ENCODE results near the gene MRPS2.

Gene MRPS2

GRCh38 chr9:135480940-135481310, 19.6 kb upstream of the MRPS2 start:
- FAIRE-seq: no peak

DNA sequence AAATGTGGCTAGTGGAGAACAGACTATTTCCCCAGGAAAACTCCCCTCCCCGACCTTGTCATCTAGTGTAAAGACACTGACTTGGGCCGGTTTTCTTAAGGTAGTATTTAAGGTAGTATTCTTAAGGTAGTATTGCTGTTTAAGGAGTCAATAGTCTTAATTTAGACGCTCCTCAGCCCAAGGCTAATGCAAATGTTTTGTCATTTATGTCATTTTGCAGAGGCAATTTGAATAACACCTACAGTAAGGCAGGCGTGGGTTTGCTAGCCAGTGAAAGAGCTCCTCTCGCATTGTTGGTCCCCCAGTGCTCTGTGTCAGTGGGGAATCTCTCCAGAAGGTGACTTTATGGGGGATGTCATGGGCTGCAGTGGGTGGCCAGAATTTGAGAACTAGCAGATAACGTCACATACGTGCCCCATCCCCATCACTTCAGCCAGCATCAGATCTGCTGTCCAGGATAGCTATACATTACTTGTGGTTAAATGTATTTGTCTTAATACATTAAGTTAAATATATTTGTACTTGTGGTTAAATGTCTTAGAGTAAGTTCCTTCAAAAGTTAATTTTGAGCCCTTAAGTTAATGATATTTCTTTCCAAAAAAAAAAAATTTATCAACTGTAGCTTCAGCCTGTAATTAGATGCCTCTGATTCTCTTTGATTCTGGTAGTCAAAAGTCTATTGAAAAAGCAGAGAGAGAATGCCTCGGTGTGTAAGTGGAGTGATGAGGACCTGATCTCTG, 18.3 kb upstream of the MRPS2 start:
- no peak for FAIRE-seq

- no peak for FAIRE-seq
Measured at GRCh38 chr9:135484460-135485277, 15.8 kb upstream of the MRPS2 start.

- no peak for FAIRE-seq
Measured at GRCh38 chr9:135485385-135485784, 15.1 kb upstream of the MRPS2 start.

- no peak for FAIRE-seq
Measured at GRCh38 chr9:135485832-135486231, 14.7 kb upstream of the MRPS2 start.

DNA sequence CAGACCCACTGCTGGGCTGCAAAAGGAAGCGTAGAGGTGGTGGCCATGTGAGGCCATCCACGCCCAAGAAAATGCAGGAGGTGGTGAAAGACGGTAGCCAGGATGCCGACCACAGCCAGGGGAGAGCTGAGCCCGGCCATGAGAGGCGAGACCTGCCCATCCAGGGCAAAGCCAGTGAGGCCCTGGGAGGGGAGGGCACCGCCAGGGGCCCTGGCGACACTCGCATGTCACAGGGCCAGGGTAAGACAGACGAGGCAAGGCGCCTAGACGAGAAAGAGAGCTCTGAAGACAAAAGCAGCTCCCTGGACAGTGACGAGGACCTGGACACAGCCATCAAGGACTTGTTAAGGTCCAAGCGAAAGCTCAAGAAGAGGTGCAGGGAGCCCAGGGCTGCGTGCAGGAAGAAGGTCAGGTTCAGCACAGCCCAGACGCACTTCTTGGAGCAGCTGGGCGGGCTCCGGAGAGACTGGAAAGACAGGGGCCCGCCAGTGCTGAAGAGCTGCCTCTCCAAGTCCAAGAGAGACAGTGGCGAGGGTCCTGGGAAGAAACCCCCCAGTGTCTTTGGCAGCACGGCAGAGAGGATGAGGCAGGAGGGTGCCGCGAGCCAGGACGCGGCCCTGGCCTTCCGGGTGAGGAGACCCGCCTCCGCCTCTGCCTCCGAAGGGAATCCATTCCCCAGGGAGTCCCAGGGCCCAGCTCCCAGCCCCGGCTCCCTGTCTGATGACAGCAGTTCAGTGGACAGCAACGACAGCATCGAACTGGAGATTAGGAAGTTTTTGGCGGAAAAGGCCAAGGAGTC, 14.0 kb upstream of the MRPS2 start:
- no peak for FAIRE-seq

- no peak for FAIRE-seq
Measured at GRCh38 chr9:135487281-135488012, 13.0 kb upstream of the MRPS2 start.

- FAIRE-seq: no peak
Measured at GRCh38 chr9:135488013-135488330, 12.5 kb upstream of the MRPS2 start.

DNA sequence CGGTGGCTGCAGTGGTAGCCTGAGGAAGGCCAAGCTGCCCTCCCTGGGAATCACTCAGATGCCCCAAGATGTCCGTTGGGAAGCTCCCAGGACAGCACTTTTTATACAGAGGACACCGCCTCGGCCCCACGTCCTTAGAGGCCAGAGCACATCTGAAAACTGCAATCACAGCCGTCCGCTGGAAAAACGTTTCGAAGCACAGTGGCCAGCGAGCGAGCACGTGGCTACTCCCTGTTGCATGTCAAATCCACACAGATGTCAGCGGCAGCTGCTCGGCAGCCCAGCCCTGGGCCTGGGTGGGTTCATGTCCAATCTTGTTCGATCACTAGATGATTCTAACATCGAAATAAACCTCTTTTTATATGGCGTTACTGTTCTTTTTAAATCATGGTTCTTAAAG, 12.0 kb upstream of the MRPS2 start:
- FAIRE-seq: no peak

DNA sequence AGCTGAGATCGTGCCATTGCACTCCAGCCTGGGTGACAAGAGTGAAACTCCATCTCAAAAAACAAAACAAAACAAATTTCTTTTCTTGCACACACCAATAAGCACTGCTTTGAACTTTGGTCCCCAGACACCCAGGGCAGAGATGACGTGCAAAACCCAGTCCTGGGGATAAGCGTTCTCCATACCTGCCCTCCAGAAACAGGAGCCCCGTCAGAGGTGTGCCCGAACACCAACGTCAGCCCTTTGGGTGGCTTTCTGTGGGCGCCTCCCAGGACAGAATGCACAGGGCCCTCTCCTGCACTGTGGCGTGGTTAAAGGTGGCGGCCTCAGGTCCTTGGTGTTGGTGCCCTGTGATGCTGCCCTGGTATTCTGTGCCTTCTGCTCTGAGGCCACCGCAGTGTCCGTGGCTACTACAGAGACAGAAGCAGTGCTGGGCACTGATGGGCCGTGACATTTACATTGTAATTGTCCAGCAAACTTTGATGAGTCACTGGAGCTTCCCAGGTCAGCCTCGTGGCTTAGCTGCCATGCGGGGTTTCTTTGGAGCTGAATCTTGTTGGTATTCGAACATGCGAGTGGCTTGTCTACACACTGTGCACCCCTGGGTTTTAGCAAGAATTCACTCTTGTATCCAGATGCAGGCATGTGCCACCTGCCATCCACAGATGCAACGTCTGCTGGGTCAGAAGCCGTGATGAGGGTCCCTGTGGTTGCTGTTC, 11.1 kb upstream of the MRPS2 start:
- FAIRE-seq: no peak

- FAIRE-seq: no peak
Measured at GRCh38 chr9:135490166-135490870, 10.2 kb upstream of the MRPS2 start.

- no peak for FAIRE-seq
Measured at GRCh38 chr9:135490980-135491464, 9.5 kb upstream of the MRPS2 start.

- no peak for FAIRE-seq
Measured at GRCh38 chr9:135491764-135492163, 8.7 kb upstream of the MRPS2 start.

GRCh38 chr9:135492886-135493669, 7.4 kb upstream of the MRPS2 start:
- FAIRE-seq: no peak

- FAIRE-seq: no peak
Measured at GRCh38 chr9:135494791-135495559, 5.5 kb upstream of the MRPS2 start.

GRCh38 chr9:135498381-135499126, 1.9 kb upstream of the MRPS2 start:
- no peak for FAIRE-seq

GRCh38 chr9:135499326-135500070, 984 bp upstream of the MRPS2 start:
- FAIRE-seq: no peak

DNA sequence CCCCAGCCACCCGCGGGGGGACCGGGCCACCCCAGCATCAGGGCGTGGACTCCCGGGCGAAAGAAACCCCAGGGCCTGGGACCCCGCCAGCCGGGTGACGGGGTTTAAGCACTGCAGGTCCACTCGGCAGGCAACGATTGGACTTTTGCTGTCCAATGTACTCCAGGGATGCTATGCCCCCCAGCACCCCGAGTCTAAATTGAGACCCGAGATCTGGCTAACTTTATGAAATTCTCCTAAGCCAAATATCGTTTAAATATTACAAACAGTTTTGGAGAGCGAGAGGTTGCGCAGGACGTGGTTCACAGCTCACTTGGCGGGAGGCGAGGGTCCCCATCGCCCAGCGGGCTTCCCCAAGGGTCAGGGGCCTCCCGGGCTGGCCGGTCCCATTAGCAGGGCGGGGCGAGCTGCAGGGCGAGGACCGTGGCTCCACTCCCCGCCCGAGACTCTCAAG, 384 bp upstream of the MRPS2 start:
- no peak for FAIRE-seq

All from A204.1 (cell line).